GM23338 (cell line): ENCODE results near the gene CENPV. TPM values are rescaled to one million over a fixed set of nuclear protein-coding genes. Genes with fewer than 3 reads are reported as not detected.

Source experiments
- ATAC-seq: fragments of 200-7000 bp; cut with Tn5 transposase; 3 replicates; pipeline ENCODE4 v1.9.1; 2020
- DNase-seq: peaks from one replicate; pipeline ENCODE4 v3.0.0-alpha.2; 2015; ENCODE audit warnings: low spot score
- H2AFZ ChIP-seq: fragments of 200-600 bp; sonication (generic); 2 replicates; pipeline ENCODE4 v1.8.0; 2016; ENCODE audit warnings: antibody characterized with exemption, mild to moderate bottlenecking, moderate library complexity
- H3F3A ChIP-seq: fragments of 200-600 bp; sonication (generic); replicated peaks from 2 replicates; pipeline ENCODE4 v1.8.0; 2017; ENCODE audit warnings: antibody characterized with exemption, mixed run types, low read depth
- H3K27ac ChIP-seq: fragments of 200-600 bp; sonication (generic); 2 replicates; pipeline ENCODE4 v1.6.1; 2016; ENCODE audit warnings: low read depth
- H3K27me3 ChIP-seq: fragments of 200-600 bp; sonication (generic); 2 replicates; pipeline ENCODE4 v1.8.0; 2016; ENCODE audit warnings: mild to moderate bottlenecking, mixed run types, moderate library complexity; ENCODE audit not compliant: insufficient read depth
- H3K36me3 ChIP-seq: fragments of 200-600 bp; sonication (generic); 2 replicates; pipeline ENCODE4 v1.8.0; 2016; ENCODE audit warnings: mild to moderate bottlenecking; ENCODE audit not compliant: insufficient read depth
- H3K4me1 ChIP-seq: fragments of 200-600 bp; sonication (generic); 2 replicates; pipeline ENCODE4 v1.8.0; 2016; ENCODE audit warnings: mild to moderate bottlenecking, moderate library complexity; ENCODE audit not compliant: insufficient read depth
- H3K4me2 ChIP-seq: fragments of 200-600 bp; sonication (generic); 2 replicates; pipeline ENCODE4 v1.7.1; 2017; ENCODE audit warnings: mixed run types
- H3K4me3 ChIP-seq: fragments of 200-600 bp; sonication (generic); 2 replicates; pipeline ENCODE4 v1.6.1; 2016; ENCODE audit warnings: mixed run types
- H3K79me2 ChIP-seq: fragments of 200-600 bp; sonication (generic); replicated peaks from 2 replicates; pipeline ENCODE4 v1.8.0; 2017; ENCODE audit warnings: mild to moderate bottlenecking; ENCODE audit not compliant: insufficient read depth
- H3K9me2 ChIP-seq: fragments of 200-600 bp; sonication (generic); 2 replicates; pipeline ENCODE4 v1.8.0; 2017; ENCODE audit not compliant: insufficient read depth
- H4K20me1 ChIP-seq: fragments of 200-600 bp; sonication (generic); replicated peaks from 2 replicates; pipeline ENCODE4 v1.8.0; 2017; ENCODE audit warnings: mild to moderate bottlenecking; ENCODE audit not compliant: insufficient read depth
- H3K27ac Mint-ChIP-seq: 2 replicates; pipeline ENCODE4 v1.8.0; 2020; ENCODE audit warnings: inconsistent platforms, mild to moderate bottlenecking, moderate library complexity, mixed read lengths
- H3K27me3 Mint-ChIP-seq: 3 replicates; pipeline ENCODE4 v1.8.0; 2022; ENCODE audit warnings: low read depth, mild to moderate bottlenecking, moderate library complexity, mixed read lengths, inconsistent platforms; ENCODE audit not compliant: insufficient read depth, poor library complexity
- H3K36me3 Mint-ChIP-seq: 3 replicates; pipeline ENCODE4 v1.8.0; 2021; ENCODE audit warnings: low read depth, mild to moderate bottlenecking, inconsistent platforms, moderate library complexity, mixed read lengths
- H3K4me1 Mint-ChIP-seq: 3 replicates; pipeline ENCODE4 v1.8.0; 2020; ENCODE audit warnings: mild to moderate bottlenecking, inconsistent platforms, mixed read lengths
- H3K4me3 Mint-ChIP-seq: 3 replicates; pipeline ENCODE4 v1.8.0; 2021; ENCODE audit warnings: moderate library complexity, mild to moderate bottlenecking, inconsistent platforms, mixed read lengths
- H3K9me3 Mint-ChIP-seq: 3 replicates; pipeline ENCODE4 v1.8.0; 2020; ENCODE audit warnings: moderate library complexity, mild to moderate bottlenecking, inconsistent platforms, mixed read lengths
- CREB1 ChIP-seq: fragments of 250-450 bp; sonication (Bioruptor Pico); IDR thresholded peaks from 2 replicates; pipeline ENCODE4 v1.5.0; 2020; ENCODE audit warnings: low read depth, mild to moderate bottlenecking, moderate library complexity
- EZH2 ChIP-seq: fragments of 200-600 bp; sonication (generic); IDR thresholded peaks from one replicate; pipeline ENCODE4 v1.8.0; 2017; ENCODE audit warnings: antibody characterized with exemption, mild to moderate bottlenecking, low read depth; ENCODE audit not compliant: unreplicated experiment
- EZH2phosphoT487 ChIP-seq: fragments of 200-600 bp; sonication (generic); IDR thresholded peaks from one replicate; pipeline ENCODE4 v1.8.1; 2018; ENCODE audit warnings: antibody characterized with exemption; ENCODE audit not compliant: unreplicated experiment
- JUNB ChIP-seq: IDR thresholded peaks from one replicate; pipeline ENCODE4 v1.6.1; 2016; ENCODE audit warnings: antibody characterized with exemption; ENCODE audit not compliant: unreplicated experiment
- NANOG ChIP-seq: IDR thresholded peaks from 2 replicates; pipeline ENCODE4 v1.6.1; 2016; ENCODE audit warnings: antibody characterized with exemption, borderline replicate concordance
- POLR2AphosphoS5 ChIP-seq: IDR thresholded peaks from 2 replicates; pipeline ENCODE4 v1.6.1; 2016; ENCODE audit warnings: antibody characterized with exemption, low read depth
- STAT1 ChIP-seq: IDR thresholded peaks from one replicate; pipeline ENCODE4 v1.6.1; 2016; ENCODE audit warnings: antibody characterized with exemption; ENCODE audit not compliant: unreplicated experiment
- ZNF114 ChIP-seq: fragments of 250-450 bp; sonication (Bioruptor Pico); IDR thresholded peaks from 2 replicates; pipeline ENCODE4 v1.5.0; 2020; ENCODE audit warnings: mild to moderate bottlenecking, moderate library complexity
- ZNF331 ChIP-seq: fragments of 250-450 bp; sonication (Bioruptor Pico); IDR thresholded peaks from 2 replicates; pipeline ENCODE4 v1.5.0; 2020; ENCODE audit warnings: low read depth, mild to moderate bottlenecking, moderate library complexity
- polyA plus RNA-seq: library from polyadenylated mRNA; unstranded; fragments of >200 nt; fragmentation: Nextera tagmentation; extraction: Ambion mirVana; gene quantifications from 2 replicates; pipeline ENCODE4 v1.2.1, GENCODE V29; 2016
- total RNA-seq: library from RNA; depleted of rRNA; stranded (reverse); fragments of >200 nt; shearing (Covaris generic); gene quantifications from 2 replicates; pipeline ENCODE4 v1.2.3, GENCODE V29; 2014
- TF ChIP-seq, protein P1 (sequence below): fragments of 250-450 bp; sonication (Bioruptor Pico); IDR thresholded peaks from 2 replicates; pipeline ENCODE4 v1.5.0; 2020; ENCODE audit warnings: mild to moderate bottlenecking, moderate library complexity
- TF ChIP-seq, protein P2 (sequence below): IDR thresholded peaks from one replicate; pipeline ENCODE4 v1.6.1; 2018; ENCODE audit warnings: antibody characterized with exemption; ENCODE audit not compliant: unreplicated experiment
- TF ChIP-seq, protein P3 (sequence below), 2 experiments: fragments of 200-600 bp in 1 of 2; sonication (generic) in 1 of 2; conservative IDR thresholded peaks; 2 replicates each; pipeline versions ENCODE4 v1.5.1 to v1.6.1; 2016 to 2017; ENCODE audit warnings: antibody characterized with exemption in 2 of 2, low read depth in 2 of 2, mild to moderate bottlenecking in 2 of 2, moderate library complexity in 1 of 2
- TF ChIP-seq, protein P4 (sequence below): IDR thresholded peaks from 2 replicates; pipeline ENCODE4 v1.6.1; 2016; ENCODE audit warnings: antibody characterized with exemption

CENPV gene
- total and polyA plus RNA-seq, 2 experiments from 2014 or later, result 139 to 300 TPM

DNA sequence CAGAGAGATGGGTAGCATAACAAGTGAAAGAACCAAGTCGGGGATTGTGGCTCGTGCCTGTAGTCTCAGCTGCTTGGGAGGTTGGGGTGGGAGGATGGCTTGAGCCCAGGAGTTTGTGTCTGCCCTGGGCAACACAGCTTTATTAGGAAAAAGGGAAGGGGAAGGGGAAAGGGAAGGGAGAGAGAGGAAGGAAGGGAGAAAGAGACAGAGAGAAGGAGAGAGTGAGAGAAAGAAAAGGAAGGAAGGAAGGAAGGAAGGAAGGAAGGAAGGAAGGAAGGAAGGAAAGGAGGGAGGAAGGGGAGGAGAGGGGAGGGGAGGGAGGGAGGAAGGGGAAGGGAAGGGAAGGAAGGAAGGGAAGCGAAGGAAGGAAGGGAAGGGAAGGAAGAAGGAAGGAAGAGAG lies 33.3 kb downstream of the CENPV start:
- no peak overlapping the region for H3K4me3 Mint-ChIP-seq
- H4K20me1 ChIP-seq, result no peaks in the 10 kb centered on the region; the same call in 1 of the 2 replicates

More for the DNA sequence above, 33.3 kb downstream of the CENPV start:
- Histone ChIP-seq H3F3A (no peaks in the 10 kb centered on the region), H3K27me3 (no peaks in the 10 kb centered on the region), H3K4me2 (no peak overlapping the region), H3K36me3 (no peaks in the 10 kb centered on the region), H3K79me2 (no peaks in the 10 kb centered on the region), H3K4me3 (no peak overlapping the region), H3K9me2 (no peaks in the 10 kb centered on the region), H2AFZ (no peak overlapping the region), H3K27ac (no peak overlapping the region), H3K4me1 (no peaks in the 10 kb centered on the region)
- H3K27ac Mint-ChIP-seq, result no peak overlapping the region
- no peaks in the 10 kb centered on the region for H3K9me3 Mint-ChIP-seq
- 0 out of 3 replicates have a peak, but pooled peaks cover 3% of the 10 kb centered on the region for H3K36me3 Mint-ChIP-seq
- no peaks in the 10 kb centered on the region for H3K27me3 Mint-ChIP-seq
- H3K4me1 Mint-ChIP-seq, result peaks cover 7% of the 10 kb centered on the region; the same call in 2 of the 3 replicates
- ATAC-seq (peak; percentile 45; the same call in 2 of the 3 replicates), DNase-seq (no peak)
- TF ChIP-seq, protein P1, sequence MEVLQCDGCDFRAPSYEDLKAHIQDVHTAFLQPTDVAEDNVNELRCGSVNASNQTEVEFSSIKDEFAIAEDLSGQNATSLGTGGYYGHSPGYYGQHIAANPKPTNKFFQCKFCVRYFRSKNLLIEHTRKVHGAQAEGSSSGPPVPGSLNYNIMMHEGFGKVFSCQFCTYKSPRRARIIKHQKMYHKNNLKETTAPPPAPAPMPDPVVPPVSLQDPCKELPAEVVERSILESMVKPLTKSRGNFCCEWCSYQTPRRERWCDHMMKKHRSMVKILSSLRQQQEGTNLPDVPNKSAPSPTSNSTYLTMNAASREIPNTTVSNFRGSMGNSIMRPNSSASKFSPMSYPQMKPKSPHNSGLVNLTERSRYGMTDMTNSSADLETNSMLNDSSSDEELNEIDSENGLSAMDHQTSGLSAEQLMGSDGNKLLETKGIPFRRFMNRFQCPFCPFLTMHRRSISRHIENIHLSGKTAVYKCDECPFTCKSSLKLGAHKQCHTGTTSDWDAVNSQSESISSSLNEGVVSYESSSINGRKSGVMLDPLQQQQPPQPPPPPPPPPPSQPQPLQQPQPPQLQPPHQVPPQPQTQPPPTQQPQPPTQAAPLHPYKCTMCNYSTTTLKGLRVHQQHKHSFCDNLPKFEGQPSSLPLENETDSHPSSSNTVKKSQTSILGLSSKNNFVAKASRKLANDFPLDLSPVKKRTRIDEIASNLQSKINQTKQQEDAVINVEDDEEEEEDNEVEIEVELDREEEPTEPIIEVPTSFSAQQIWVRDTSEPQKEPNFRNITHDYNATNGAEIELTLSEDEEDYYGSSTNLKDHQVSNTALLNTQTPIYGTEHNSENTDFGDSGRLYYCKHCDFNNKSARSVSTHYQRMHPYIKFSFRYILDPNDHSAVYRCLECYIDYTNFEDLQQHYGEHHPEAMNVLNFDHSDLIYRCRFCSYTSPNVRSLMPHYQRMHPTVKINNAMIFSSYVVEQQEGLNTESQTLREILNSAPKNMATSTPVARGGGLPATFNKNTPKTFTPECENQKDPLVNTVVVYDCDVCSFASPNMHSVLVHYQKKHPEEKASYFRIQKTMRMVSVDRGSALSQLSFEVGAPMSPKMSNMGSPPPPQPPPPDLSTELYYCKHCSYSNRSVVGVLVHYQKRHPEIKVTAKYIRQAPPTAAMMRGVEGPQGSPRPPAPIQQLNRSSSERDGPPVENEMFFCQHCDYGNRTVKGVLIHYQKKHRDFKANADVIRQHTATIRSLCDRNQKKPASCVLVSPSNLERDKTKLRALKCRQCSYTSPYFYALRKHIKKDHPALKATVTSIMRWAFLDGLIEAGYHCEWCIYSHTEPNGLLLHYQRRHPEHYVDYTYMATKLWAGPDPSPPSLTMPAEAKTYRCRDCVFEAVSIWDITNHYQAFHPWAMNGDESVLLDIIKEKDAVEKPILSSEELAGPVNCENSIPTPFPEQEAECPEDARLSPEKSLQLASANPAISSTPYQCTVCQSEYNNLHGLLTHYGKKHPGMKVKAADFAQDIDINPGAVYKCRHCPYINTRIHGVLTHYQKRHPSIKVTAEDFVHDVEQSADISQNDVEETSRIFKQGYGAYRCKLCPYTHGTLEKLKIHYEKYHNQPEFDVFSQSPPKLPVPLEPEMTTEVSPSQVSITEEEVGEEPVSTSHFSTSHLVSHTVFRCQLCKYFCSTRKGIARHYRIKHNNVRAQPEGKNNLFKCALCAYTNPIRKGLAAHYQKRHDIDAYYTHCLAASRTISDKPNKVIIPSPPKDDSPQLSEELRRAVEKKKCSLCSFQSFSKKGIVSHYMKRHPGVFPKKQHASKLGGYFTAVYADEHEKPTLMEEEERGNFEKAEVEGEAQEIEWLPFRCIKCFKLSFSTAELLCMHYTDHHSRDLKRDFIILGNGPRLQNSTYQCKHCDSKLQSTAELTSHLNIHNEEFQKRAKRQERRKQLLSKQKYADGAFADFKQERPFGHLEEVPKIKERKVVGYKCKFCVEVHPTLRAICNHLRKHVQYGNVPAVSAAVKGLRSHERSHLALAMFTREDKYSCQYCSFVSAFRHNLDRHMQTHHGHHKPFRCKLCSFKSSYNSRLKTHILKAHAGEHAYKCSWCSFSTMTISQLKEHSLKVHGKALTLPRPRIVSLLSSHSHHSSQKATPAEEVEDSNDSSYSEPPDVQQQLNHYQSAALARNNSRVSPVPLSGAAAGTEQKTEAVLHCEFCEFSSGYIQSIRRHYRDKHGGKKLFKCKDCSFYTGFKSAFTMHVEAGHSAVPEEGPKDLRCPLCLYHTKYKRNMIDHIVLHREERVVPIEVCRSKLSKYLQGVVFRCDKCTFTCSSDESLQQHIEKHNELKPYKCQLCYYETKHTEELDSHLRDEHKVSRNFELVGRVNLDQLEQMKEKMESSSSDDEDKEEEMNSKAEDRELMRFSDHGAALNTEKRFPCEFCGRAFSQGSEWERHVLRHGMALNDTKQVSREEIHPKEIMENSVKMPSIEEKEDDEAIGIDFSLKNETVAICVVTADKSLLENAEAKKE, result no peak
- TF ChIP-seq, protein P2, sequence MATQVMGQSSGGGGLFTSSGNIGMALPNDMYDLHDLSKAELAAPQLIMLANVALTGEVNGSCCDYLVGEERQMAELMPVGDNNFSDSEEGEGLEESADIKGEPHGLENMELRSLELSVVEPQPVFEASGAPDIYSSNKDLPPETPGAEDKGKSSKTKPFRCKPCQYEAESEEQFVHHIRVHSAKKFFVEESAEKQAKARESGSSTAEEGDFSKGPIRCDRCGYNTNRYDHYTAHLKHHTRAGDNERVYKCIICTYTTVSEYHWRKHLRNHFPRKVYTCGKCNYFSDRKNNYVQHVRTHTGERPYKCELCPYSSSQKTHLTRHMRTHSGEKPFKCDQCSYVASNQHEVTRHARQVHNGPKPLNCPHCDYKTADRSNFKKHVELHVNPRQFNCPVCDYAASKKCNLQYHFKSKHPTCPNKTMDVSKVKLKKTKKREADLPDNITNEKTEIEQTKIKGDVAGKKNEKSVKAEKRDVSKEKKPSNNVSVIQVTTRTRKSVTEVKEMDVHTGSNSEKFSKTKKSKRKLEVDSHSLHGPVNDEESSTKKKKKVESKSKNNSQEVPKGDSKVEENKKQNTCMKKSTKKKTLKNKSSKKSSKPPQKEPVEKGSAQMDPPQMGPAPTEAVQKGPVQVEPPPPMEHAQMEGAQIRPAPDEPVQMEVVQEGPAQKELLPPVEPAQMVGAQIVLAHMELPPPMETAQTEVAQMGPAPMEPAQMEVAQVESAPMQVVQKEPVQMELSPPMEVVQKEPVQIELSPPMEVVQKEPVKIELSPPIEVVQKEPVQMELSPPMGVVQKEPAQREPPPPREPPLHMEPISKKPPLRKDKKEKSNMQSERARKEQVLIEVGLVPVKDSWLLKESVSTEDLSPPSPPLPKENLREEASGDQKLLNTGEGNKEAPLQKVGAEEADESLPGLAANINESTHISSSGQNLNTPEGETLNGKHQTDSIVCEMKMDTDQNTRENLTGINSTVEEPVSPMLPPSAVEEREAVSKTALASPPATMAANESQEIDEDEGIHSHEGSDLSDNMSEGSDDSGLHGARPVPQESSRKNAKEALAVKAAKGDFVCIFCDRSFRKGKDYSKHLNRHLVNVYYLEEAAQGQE, result no peak
- TF ChIP-seq ZNF331 (CRISPR knock-in tag) (no peak), CREB1 (CRISPR knock-in tag) (no peak), EZH2 (no peak), NANOG (no peak), JUNB (no peak), EZH2phosphoT487 (no peak), ZNF114 (CRISPR knock-in tag) (no peak), POLR2AphosphoS5 (no peak), STAT1 (no peak)
- TF ChIP-seq, protein P3, sequence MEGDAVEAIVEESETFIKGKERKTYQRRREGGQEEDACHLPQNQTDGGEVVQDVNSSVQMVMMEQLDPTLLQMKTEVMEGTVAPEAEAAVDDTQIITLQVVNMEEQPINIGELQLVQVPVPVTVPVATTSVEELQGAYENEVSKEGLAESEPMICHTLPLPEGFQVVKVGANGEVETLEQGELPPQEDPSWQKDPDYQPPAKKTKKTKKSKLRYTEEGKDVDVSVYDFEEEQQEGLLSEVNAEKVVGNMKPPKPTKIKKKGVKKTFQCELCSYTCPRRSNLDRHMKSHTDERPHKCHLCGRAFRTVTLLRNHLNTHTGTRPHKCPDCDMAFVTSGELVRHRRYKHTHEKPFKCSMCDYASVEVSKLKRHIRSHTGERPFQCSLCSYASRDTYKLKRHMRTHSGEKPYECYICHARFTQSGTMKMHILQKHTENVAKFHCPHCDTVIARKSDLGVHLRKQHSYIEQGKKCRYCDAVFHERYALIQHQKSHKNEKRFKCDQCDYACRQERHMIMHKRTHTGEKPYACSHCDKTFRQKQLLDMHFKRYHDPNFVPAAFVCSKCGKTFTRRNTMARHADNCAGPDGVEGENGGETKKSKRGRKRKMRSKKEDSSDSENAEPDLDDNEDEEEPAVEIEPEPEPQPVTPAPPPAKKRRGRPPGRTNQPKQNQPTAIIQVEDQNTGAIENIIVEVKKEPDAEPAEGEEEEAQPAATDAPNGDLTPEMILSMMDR (conservative IDR thresholded peaks at IDR 0.05; ENCODE audit: low read depth in 2 of 2), result no peak
- TF ChIP-seq, protein P4, sequence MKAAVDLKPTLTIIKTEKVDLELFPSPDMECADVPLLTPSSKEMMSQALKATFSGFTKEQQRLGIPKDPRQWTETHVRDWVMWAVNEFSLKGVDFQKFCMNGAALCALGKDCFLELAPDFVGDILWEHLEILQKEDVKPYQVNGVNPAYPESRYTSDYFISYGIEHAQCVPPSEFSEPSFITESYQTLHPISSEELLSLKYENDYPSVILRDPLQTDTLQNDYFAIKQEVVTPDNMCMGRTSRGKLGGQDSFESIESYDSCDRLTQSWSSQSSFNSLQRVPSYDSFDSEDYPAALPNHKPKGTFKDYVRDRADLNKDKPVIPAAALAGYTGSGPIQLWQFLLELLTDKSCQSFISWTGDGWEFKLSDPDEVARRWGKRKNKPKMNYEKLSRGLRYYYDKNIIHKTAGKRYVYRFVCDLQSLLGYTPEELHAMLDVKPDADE, result no peak
